ENCODE measurements around the gene SLC25A21. TPM values are rescaled to one million over a fixed set of nuclear protein-coding genes. Genes with fewer than 3 reads are reported as not detected.

SLC25A21 gene
- total and polyA plus RNA-seq, 10 of the 15 experiments (the other 5 are each of a cell fraction or from before 2014, with no cell fraction given) = 0.06 to 0.72 (median 0.17) TPM; not detected in 3

DNA sequence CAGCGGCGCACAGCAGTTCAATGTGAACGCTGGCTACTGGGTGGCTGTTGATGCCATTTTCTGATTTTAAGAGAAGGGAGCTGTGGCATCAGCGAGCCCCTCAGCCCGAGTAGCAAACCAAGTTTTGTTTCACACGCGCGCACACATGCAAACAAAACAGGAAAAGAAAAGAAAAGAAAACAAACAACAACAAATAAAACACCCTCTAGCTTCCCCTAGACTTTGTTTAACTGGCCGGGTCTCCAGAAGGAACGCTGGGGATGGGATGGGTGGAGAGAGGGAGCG is 510.2 kb downstream of the SLC25A21 start (continued):
- TF ChIP-seq, protein P1, sequence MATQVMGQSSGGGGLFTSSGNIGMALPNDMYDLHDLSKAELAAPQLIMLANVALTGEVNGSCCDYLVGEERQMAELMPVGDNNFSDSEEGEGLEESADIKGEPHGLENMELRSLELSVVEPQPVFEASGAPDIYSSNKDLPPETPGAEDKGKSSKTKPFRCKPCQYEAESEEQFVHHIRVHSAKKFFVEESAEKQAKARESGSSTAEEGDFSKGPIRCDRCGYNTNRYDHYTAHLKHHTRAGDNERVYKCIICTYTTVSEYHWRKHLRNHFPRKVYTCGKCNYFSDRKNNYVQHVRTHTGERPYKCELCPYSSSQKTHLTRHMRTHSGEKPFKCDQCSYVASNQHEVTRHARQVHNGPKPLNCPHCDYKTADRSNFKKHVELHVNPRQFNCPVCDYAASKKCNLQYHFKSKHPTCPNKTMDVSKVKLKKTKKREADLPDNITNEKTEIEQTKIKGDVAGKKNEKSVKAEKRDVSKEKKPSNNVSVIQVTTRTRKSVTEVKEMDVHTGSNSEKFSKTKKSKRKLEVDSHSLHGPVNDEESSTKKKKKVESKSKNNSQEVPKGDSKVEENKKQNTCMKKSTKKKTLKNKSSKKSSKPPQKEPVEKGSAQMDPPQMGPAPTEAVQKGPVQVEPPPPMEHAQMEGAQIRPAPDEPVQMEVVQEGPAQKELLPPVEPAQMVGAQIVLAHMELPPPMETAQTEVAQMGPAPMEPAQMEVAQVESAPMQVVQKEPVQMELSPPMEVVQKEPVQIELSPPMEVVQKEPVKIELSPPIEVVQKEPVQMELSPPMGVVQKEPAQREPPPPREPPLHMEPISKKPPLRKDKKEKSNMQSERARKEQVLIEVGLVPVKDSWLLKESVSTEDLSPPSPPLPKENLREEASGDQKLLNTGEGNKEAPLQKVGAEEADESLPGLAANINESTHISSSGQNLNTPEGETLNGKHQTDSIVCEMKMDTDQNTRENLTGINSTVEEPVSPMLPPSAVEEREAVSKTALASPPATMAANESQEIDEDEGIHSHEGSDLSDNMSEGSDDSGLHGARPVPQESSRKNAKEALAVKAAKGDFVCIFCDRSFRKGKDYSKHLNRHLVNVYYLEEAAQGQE (IDR thresholded peaks at IDR 0.05; ENCODE audit: low read depth, low read length) = no peak

DNA sequence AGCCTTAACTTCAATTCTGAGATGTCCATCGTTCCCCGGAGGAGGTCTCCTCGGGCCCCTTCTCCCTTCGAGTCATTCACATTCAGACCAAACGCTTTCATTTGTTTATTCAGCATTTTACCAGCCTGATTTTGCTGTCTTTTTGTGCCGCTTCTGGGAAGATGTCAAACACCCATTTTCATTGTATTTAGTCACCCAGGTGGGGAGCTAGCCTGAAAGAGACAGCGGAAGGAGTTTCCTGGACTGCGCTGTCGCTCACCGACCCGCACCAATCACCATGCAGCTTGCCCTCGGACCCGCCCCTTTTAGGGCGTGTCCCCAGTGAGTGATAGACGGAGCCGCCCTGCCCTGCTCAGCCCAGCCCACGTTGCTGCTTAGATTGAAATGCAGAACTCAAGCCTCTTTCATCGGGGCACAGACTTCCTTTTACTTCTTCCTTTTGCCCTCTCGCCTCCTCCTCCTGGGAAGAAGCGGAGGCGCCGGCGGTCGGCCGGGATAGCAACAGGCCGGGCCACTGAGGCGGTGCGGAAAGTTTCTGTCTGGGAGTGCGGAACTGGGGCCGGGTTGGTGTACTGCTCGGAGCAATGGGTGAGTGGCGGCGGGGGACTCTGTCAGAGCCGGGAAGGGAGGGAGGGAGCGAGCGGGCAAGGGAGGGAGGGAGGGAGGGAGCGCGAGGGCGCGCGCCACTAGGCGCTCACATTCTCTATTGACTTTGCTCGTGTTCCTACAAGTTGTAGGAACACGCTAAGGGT is 510.7 kb downstream of the SLC25A21 start, which contains the start of gene PAX9:
PAX9 (plus strand) TSS at position 355 of the 752 bp plus-strand sequence; CDS start at position 585, 230 bp downstream.
- FAIRE-seq = no peak
- no peak within 1 kb of the TSS for H2AFZ ChIP-seq (ENCODE audit: control insufficient read depth, low read depth, low read length)
- TF ChIP-seq RFX5 (IDR thresholded peaks at IDR 0.05; ENCODE audit: low read depth, low read length) (no peak), FOS (IDR thresholded peaks at IDR 0.05; ENCODE audit: borderline replicate concordance, extremely low read depth, insufficient read length) (no peak), YY1 (IDR thresholded peaks at IDR 0.05; ENCODE audit: low read depth, low read length) (no peak), DPF2 (IDR thresholded peaks at IDR 0.05) (0 out of 2 replicates have a peak, but pooled peaks have one; percentile 40), KLF5 (IDR thresholded peaks at IDR 0.05; ENCODE audit: partially characterized antibody) (no peak), JUNB (IDR thresholded peaks at IDR 0.05) (no peak), RCOR1 (conservative IDR thresholded peaks at IDR 0.05; ENCODE audit: low read depth, low read length) (no peak), MXI1 (IDR thresholded peaks at IDR 0.05; ENCODE audit: low read depth, low read length) (no peak), CEBPB (IDR thresholded peaks at IDR 0.05; ENCODE audit: borderline replicate concordance in 1 of 2, low read depth in 2 of 2, low read length in 2 of 2) (no peak), WRNIP1 (IDR thresholded peaks at IDR 0.05; ENCODE audit: borderline replicate concordance, low read depth, low read length) (no peak), ZNF622 (IDR thresholded peaks at IDR 0.05) (no peak)
- TF ChIP-seq, protein P2, sequence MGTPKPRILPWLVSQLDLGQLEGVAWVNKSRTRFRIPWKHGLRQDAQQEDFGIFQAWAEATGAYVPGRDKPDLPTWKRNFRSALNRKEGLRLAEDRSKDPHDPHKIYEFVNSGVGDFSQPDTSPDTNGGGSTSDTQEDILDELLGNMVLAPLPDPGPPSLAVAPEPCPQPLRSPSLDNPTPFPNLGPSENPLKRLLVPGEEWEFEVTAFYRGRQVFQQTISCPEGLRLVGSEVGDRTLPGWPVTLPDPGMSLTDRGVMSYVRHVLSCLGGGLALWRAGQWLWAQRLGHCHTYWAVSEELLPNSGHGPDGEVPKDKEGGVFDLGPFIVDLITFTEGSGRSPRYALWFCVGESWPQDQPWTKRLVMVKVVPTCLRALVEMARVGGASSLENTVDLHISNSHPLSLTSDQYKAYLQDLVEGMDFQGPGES (IDR thresholded peaks at IDR 0.05) = no peak
- TF ChIP-seq, protein P3, sequence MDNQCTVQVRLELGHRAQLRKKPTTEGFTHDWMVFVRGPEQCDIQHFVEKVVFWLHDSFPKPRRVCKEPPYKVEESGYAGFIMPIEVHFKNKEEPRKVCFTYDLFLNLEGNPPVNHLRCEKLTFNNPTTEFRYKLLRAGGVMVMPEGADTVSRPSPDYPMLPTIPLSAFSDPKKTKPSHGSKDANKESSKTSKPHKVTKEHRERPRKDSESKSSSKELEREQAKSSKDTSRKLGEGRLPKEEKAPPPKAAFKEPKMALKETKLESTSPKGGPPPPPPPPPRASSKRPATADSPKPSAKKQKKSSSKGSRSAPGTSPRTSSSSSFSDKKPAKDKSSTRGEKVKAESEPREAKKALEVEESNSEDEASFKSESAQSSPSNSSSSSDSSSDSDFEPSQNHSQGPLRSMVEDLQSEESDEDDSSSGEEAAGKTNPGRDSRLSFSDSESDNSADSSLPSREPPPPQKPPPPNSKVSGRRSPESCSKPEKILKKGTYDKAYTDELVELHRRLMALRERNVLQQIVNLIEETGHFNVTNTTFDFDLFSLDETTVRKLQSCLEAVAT (IDR thresholded peaks at IDR 0.05) = no peak
- TF ChIP-seq, protein P4, sequence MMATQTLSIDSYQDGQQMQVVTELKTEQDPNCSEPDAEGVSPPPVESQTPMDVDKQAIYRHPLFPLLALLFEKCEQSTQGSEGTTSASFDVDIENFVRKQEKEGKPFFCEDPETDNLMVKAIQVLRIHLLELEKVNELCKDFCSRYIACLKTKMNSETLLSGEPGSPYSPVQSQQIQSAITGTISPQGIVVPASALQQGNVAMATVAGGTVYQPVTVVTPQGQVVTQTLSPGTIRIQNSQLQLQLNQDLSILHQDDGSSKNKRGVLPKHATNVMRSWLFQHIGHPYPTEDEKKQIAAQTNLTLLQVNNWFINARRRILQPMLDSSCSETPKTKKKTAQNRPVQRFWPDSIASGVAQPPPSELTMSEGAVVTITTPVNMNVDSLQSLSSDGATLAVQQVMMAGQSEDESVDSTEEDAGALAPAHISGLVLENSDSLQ (IDR thresholded peaks at IDR 0.05) = peak; percentile 97

More for the DNA sequence above, 510.7 kb downstream of the SLC25A21 start, which contains the start of gene PAX9:
- H3K4me1 ChIP-seq (ENCODE audit: control insufficient read depth, insufficient read depth, low read length) = no peaks in the 10 kb centered on the region
- in situ Hi-C loops (cut with MboI) = no loop called here
- ChIA-PET POLR2A (no interaction called here), CTCF (interaction anchor here (1.0 to 3.6 kb wide), 3 partner anchors 8 to 281 kb away, joined by 3 to 17 read pairs (median 4); no protein-coding TSS in a partner anchor), RAD21 (ENCODE audit: unreplicated experiment) (interaction anchor here (1.0 kb wide), 1 partner anchor 280 kb away, joined by 4 read pairs; no protein-coding TSS in a partner anchor), SMC1A (ENCODE audit: uncharacterized antibody, unreplicated experiment) (interaction anchor here (1.0 to 1.5 kb wide), 2 partner anchors 12 to 280 kb away, joined by 3 to 5 read pairs; no protein-coding TSS in a partner anchor)
- no peaks in the 10 kb centered on the region for H4K20me1 ChIP-seq (ENCODE audit: control insufficient read depth, insufficient read depth)
- H3K36me3 ChIP-seq (ENCODE audit: control insufficient read depth in 2 of 2, insufficient read depth in 2 of 2, low read length in 1 of 2) = no peaks in the 10 kb centered on the region
- no peaks in the 10 kb centered on the region for H3K79me2 ChIP-seq (ENCODE audit: control insufficient read depth, insufficient read depth, low read length)
- peak; percentile 77 for ATAC-seq
- peaks cover 5 to 17% of the 10 kb centered on the region in 2 experiments; a peak in 3 of 4 replicates for H3K27me3 ChIP-seq (replicated peaks in 1 of 2; ENCODE audit: control insufficient read depth in 2 of 2, insufficient read depth in 2 of 2, low read length in 1 of 2)
- H3K27ac ChIP-seq (ENCODE audit: control insufficient read depth, insufficient read depth) = no peak within 1 kb of the TSS
- H3K4me3 ChIP-seq = no peak within 1 kb of the TSS
- H3K4me2 ChIP-seq (ENCODE audit: control insufficient read depth, insufficient read depth) = no peak within 1 kb of the TSS
- intact Hi-C loops (cut with micrococcal nuclease; ENCODE audit: unreplicated experiment) = loop anchor here (2.0 kb wide), 1 partner anchor 281 kb away; no protein-coding TSS in a partner anchor
- peaks cover 5% of the 10 kb centered on the region; the same call in 1 of the 3 replicates for H3K9me3 ChIP-seq (replicated peaks; ENCODE audit: control insufficient read depth, insufficient read depth, low read length)
- no peak within 1 kb of the TSS for H3K9ac ChIP-seq (ENCODE audit: control insufficient read depth, insufficient read depth, low read length)
- DNase-seq (ENCODE audit: low read depth, low spot score) = peak; percentile 23
- WGBS (ENCODE audit: insufficient coverage, insufficient replicate concordance, low lambda C conversion rate, missing lambda C conversion rate) = 37% methylated on average over 31 of the region's 44 CpGs
- no TSS peak for BruUV-seq (replicated peaks)

Data from GM12878 (cell line).